T-helper 2 cell treated with Interferon-gamma antibody and Interleukin-4, amounts not matched to agents 100 ng/mL and 5 ng/mL, for 36 hours (primary cell): ENCODE results near the gene NCOA5. TPM values are rescaled to one million over a fixed set of nuclear protein-coding genes. Genes with fewer than 3 reads are reported as not detected.

Experiments
- intact Hi-C: fragments of 100-400 bp; cut with micrococcal nuclease; formaldehyde crosslinking; loops from one replicate; pipeline ENCODE4 v1.15.1; 2023
- total RNA-seq: library from RNA; stranded (reverse); gene quantifications from 2 replicates; pipeline ENCODE4 v1.2.3, GENCODE V29; 2022

Gene NCOA5
- total RNA-seq, 1 donor from 2014 or later: 40.2 TPM

DNA sequence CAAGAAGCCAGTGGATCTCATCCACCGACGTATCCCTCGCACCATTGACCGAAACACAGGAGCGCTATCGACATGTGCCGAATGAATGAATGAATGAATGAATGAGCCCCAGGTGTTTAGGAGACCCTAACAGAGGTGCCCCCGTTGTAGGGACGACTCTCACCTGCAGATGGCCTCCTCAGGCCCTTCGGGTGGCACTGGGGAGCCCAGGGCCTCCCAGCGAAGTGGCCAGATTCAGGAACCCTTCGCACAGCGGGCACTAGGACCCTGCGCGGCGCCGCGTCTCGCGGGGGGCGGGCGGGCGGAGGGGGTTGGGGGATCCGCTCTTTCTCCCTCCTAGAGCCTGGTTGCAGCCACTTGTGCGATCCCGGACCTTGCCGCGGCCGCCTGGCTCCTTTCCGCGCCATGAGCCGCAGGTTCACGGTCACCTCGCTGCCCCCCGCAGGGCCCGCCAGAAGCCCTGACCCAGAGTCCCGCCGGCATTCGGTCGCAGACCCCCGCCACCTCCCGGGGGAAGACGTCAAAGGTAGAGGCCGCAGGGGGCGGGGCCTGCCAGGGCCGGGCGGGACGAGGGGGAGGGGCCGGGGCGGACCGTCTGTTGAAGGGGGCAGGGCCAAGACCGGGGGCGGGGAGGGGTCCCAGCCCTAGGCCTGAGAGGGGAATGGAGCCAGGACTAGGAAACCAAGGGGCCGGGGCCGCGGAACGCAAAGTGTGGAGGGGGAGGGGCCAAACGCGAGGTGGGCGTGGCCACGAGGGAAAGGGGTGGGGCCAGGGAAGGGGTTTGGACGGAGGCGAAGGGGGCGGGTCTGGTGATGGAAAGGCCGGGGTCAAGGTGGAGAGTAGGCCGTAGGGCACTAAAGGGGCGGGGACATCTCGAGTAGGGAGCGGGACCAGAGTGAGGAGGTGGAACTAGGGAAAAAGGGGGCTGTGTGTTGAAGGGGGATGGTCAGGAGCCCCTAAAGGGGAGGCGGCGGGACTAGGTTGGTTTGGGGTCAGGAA is 68.1 kb downstream of the NCOA5 start:
- intact Hi-C loops: loop anchor here (2.0 kb wide), 1 partner anchor 67 kb away; the partner anchor contains the start of gene NCOA5

GRCh38 chr20:46020555-46020954 is 69.2 kb downstream of the NCOA5 start:
- intact Hi-C loops: no loop called here

GRCh38 chr20:46018611-46019010 is 71.2 kb downstream of the NCOA5 start:
- intact Hi-C loops: no loop called here

DNA sequence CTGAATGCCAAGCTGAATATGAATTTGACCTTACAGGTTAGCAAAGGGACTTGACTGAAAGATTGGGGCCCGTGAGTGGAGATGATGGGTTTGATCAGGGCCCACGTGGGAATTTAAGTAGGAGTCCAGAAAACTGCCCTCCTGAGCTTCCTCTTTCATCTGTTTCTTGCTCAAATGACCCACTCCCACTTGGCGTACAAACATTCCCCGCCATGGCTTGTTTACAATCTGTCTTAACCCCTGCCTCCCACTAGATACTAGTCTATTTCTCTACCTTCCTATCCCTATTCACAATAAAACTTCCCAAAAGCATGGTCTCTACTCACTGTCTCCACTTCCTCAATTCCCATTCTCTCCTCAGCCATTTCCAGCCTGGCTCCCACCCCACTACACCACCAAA is 71.7 kb downstream of the NCOA5 start:
- intact Hi-C loops: no loop called here

DNA sequence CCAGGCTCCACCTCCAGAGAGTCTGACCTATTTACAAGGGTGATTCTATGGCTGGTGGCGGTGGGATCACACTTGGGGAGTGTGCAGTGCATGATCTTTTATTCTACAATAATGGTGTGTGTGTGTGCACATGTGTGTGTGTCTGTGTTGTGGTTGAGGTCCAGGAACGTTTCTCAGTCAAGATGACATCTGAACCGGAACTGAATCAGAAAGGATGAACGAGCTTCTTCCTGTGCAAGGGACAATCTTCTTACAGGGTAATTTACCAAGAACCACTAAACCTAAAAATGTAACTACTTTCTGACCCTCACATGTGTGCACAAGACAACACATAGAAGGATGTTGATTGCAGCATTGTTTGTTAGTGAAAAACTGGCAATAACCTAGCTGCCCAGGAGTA is 72.5 kb downstream of the NCOA5 start:
- intact Hi-C loops: no loop called here

DNA sequence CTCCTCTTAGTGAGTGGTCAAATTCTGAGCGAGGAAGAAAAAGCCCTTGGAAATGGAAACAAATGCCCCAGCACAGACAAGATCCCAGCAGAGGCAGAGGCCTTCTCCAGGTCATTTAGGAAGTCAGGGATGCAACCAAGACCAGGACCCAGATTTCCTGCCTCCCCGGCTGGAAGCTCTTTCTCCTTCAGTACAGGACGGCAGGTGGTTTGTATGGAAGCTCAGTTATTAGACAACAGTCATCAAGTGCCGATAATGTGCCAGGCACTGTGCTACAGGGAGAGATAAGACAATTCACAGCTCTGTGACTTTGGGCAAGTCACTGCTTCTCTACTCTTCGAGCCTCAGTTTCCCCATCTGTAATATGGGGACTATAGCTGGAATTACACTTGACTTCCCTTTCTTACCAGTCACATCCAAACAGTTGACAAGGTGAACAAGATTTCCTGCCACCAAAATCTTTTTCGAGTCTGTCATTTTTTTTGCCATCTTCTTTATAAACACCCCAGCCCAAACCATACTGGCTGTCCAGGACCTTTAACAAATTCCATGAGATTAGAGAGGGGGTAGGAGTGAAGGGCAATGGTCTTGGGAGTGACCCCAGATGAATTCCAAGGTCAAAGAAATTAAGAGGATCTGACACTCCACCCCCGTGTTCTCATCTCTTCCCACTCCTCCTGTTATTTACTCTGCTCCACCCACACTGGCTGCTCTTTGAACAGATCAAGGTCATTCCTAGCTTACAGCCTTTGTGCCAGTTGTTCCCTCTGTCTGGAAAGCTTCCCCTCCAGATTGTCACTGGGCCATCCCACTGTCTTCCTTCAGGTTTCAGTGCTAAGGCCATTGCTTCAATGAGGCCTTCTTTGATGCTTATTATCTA is 75.0 kb downstream of the NCOA5 start:
- intact Hi-C loops: loop anchor here (5.0 kb wide), 2 partner anchors 42 to 348 kb away; partner anchors contain the start of gene ZNF335

GRCh38 chr20:46013829-46014516 is 75.8 kb downstream of the NCOA5 start:
- intact Hi-C loops: loop anchor here (1.0 to 5.0 kb wide), 3 partner anchors 27 to 348 kb away; partner anchors contain the start of gene ZNF335

DNA sequence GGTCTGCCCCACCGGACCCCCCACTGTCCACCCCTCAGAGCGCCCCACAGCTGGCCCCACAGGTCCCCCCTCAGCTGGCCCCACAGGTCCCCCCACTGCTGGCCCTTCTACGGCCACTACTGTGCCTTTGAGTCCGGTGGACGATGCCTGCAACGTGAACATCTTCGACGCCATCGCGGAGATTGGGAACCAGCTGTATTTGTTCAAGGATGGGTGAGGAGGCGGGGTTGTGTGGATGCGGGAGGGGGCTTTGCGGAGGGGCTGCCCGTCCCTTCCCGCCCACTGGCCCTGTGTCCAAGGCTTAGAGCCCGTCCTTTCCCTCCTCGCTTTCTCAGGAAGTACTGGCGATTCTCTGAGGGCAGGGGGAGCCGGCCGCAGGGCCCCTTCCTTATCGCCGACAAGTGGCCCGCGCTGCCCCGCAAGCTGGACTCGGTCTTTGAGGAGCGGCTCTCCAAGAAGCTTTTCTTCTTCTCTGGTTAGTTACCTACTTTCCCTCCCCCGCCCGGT is 76.4 kb downstream of the NCOA5 start:
- intact Hi-C loops: loop anchor here (1.0 to 5.0 kb wide), 3 partner anchors 26 to 349 kb away; partner anchors contain the start of gene ZNF335

DNA sequence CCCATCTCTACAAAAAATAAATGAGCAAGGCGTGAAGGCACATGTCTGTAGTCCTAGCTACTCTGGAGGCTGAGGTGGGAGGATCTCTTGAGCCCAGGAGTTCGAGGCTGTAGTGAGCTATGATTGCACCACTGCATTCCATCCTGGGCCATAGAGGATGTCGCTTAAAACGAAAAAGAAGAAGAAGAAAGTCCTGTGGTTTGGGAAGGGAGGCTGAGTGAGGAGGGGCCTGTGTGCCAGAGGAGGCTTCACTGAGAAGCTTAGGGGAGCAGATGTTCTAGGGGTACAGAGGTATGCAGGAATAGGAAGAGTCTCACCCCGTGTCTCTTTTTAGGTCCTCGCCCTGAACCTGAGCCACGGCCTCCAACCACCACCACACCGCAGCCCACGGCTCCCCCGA is 76.8 kb downstream of the NCOA5 start:
- intact Hi-C loops: loop anchor here (1.0 to 5.0 kb wide), 3 partner anchors 26 to 349 kb away; partner anchors contain the start of gene ZNF335

- intact Hi-C loops: loop anchor here (5.0 kb wide), 2 partner anchors 40 to 350 kb away; partner anchors contain the start of gene ZNF335
Observed at GRCh38 chr20:46011631-46012482, 77.9 kb downstream of the NCOA5 start.

Other genes starting within 250 kb of the NCOA5 start
- 36.6 and 37.1 TPM in 2 replicates for gene ACOT8, start 232.6 kb downstream of the NCOA5 start, total RNA-seq
- gene ZSWIM3, start 232.3 kb downstream of the NCOA5 start, total RNA-seq: 6.4 and 7.1 TPM in 2 replicates
- 9.8 and 10.7 TPM in 2 replicates for gene ZSWIM1, start 208.7 kb downstream of the NCOA5 start, total RNA-seq
- 0.52 and 1.0 TPM in 2 replicates for gene SPATA25, start 202.3 kb downstream of the NCOA5 start, total RNA-seq
- gene NEURL2, start 198.8 kb downstream of the NCOA5 start, total RNA-seq: 1.4 and 2.1 TPM in 2 replicates
- 55.1 and 60.4 TPM in 2 replicates for gene CTSA, start 198.6 kb downstream of the NCOA5 start, total RNA-seq
- gene PLTP, start 177.8 kb downstream of the NCOA5 start, total RNA-seq: 1.5 and 1.8 TPM in 2 replicates
- 37.1 and 38.3 TPM in 2 replicates for gene PCIF1, start 155.3 kb downstream of the NCOA5 start, total RNA-seq
- 37.6 and 38.7 TPM in 2 replicates for gene ZNF335, start 117.8 kb downstream of the NCOA5 start, total RNA-seq
- gene MMP9, start 81.1 kb downstream of the NCOA5 start, total RNA-seq: not detected in 2 replicates
- gene SLC12A5, start 60.7 kb downstream of the NCOA5 start, total RNA-seq: 0.70 TPM in 1 of 2 replicates, not detected in the other
- 0.43 and 0.61 TPM in 2 replicates for gene CD40, start 28.4 kb upstream of the NCOA5 start, total RNA-seq
- not detected in 2 replicates for gene CDH22, start 218.5 kb upstream of the NCOA5 start, total RNA-seq